HepG2 (cell line): ENCODE measurements around the gene ORC4. TPM values are rescaled to one million over a fixed set of nuclear protein-coding genes. Genes with fewer than 3 reads are reported as not detected.

Source experiments
- AKNA ChIP-seq: sonication (generic); formaldehyde crosslinking; IDR thresholded peaks from 2 replicates; pipeline ENCODE4 v1.4.0; 2020; ENCODE audit warnings: missing genetic modification reagents, borderline replicate concordance
- ARHGAP35 ChIP-seq: sonication (generic); formaldehyde crosslinking; IDR thresholded peaks from 2 replicates; pipeline ENCODE4 v1.9.0; 2022; ENCODE audit warnings: mild to moderate bottlenecking, inconsistent platforms, moderate library complexity, missing genetic modification reagents, borderline replicate concordance
- ATRX ChIP-seq: sonication (generic); formaldehyde crosslinking; IDR thresholded peaks from 2 replicates; pipeline ENCODE4 v1.4.0; 2020; ENCODE audit warnings: missing genetic modification reagents, borderline replicate concordance
- BRD4 ChIP-seq: sonication (generic); formaldehyde crosslinking; IDR thresholded peaks from 2 replicates; pipeline ENCODE4 v1.4.0; 2020; ENCODE audit warnings: missing genetic modification reagents
- CHD2 ChIP-seq: IDR thresholded peaks from 2 replicates; pipeline ENCODE4 v1.6.1; 2011; ENCODE audit warnings: low read depth, low read length, improper control_type of control experiment
- DPF2 ChIP-seq: sonication (generic); formaldehyde crosslinking; IDR thresholded peaks from 2 replicates; pipeline ENCODE4 v1.4.0; 2020; ENCODE audit warnings: mild to moderate bottlenecking, low read depth, missing genetic modification reagents, borderline replicate concordance
- IRX3 ChIP-seq: sonication (generic); formaldehyde crosslinking; IDR thresholded peaks from 2 replicates; pipeline ENCODE4 v1.8.1; 2023; ENCODE audit warnings: mild to moderate bottlenecking, low read depth, missing genetic modification reagents, borderline replicate concordance
- ISL2 ChIP-seq: sonication (generic); formaldehyde crosslinking; IDR thresholded peaks from 2 replicates; pipeline ENCODE4 v1.5.0; 2020; ENCODE audit warnings: missing genetic modification reagents
- MBD4 ChIP-seq: IDR thresholded peaks from 2 replicates; pipeline ENCODE4 v1.6.1; 2012; ENCODE audit warnings: low read length, inconsistent platforms, borderline replicate concordance
- PPARG ChIP-seq: conservative IDR thresholded peaks from 2 replicates; pipeline ENCODE4 v1.6.1; 2016; ENCODE audit warnings: missing biosample characterization, missing genetic modification reagents
- RNF2 ChIP-seq: fragments of 450-650 bp; conservative IDR thresholded peaks from 2 replicates; pipeline ENCODE4 v1.6.1; 2016; ENCODE audit warnings: low read depth
- SIX4 ChIP-seq: sonication (generic); formaldehyde crosslinking; IDR thresholded peaks from 2 replicates; pipeline ENCODE4 v1.4.0; 2020; ENCODE audit warnings: missing genetic modification reagents
- SP5 ChIP-seq: IDR thresholded peaks from 2 replicates; pipeline ENCODE4 v1.6.1; 2016; ENCODE audit warnings: low read depth, borderline replicate concordance
- TGIF2 ChIP-seq: IDR thresholded peaks from 2 replicates; pipeline ENCODE4 v1.6.1; 2016; ENCODE audit warnings: control low read depth, missing compliant biosample characterization
- ZNF224 ChIP-seq: sonication (generic); formaldehyde crosslinking; IDR thresholded peaks from 2 replicates; pipeline ENCODE4 v1.5.0; 2020; ENCODE audit warnings: mild to moderate bottlenecking, missing genetic modification reagents
- ZNF546 ChIP-seq: sonication (generic); formaldehyde crosslinking; conservative IDR thresholded peaks from 2 replicates; pipeline ENCODE4 v1.8.1; 2023; ENCODE audit warnings: mild to moderate bottlenecking, missing genetic modification reagents
- ZNF567 ChIP-seq: sonication (generic); formaldehyde crosslinking; IDR thresholded peaks from 2 replicates; pipeline ENCODE4 v1.8.1; 2023; ENCODE audit warnings: mild to moderate bottlenecking, missing genetic modification reagents, borderline replicate concordance
- ZNF737 ChIP-seq: sonication (generic); formaldehyde crosslinking; IDR thresholded peaks from 2 replicates; pipeline ENCODE4 v1.5.0; 2020; ENCODE audit warnings: missing genetic modification reagents, mild to moderate bottlenecking, borderline replicate concordance
- polyA plus RNA-seq, 8 experiments: library from polyadenylated mRNA; depleted of rRNA in 3 of 8; stranded (reverse) in 7 of 8; unstranded in 1 of 8; fragments of >200 nt; fragmentation: Illumina TruSeq in 4 of 8; extraction: Trizol in 4 of 8; gene quantifications; 2 replicates each; pipeline versions ENCODE4 v1.2.1 to v1.2.3, GENCODE V29; 2011 to 2016; ENCODE audit warnings: low read depth in 4 of 8, missing spikeins in 1 of 8, mixed read lengths in 1 of 8; ENCODE audit not compliant: insufficient read depth in 1 of 8
- total RNA-seq, 5 experiments: library from RNA; depleted of rRNA; stranded (reverse); fragments of >200 nt; fragmentation: Illumina TruSeq; extraction: Trizol; gene quantifications; 2 replicates each; pipeline ENCODE4 v1.2.3, GENCODE V29; 2016; ENCODE audit warnings: low read depth in 1 of 5
- TF ChIP-seq, protein P1 (sequence below): sonication (generic); formaldehyde crosslinking; IDR thresholded peaks from 2 replicates; pipeline ENCODE4 v1.4.0; 2020; ENCODE audit warnings: mild to moderate bottlenecking, missing genetic modification reagents

ORC4 gene
- total and polyA plus RNA-seq, 2 of the 13 experiments (the other 11 are each of a cell fraction or from before 2014, with no cell fraction given), result 28.6 to 84.8 TPM

DNA sequence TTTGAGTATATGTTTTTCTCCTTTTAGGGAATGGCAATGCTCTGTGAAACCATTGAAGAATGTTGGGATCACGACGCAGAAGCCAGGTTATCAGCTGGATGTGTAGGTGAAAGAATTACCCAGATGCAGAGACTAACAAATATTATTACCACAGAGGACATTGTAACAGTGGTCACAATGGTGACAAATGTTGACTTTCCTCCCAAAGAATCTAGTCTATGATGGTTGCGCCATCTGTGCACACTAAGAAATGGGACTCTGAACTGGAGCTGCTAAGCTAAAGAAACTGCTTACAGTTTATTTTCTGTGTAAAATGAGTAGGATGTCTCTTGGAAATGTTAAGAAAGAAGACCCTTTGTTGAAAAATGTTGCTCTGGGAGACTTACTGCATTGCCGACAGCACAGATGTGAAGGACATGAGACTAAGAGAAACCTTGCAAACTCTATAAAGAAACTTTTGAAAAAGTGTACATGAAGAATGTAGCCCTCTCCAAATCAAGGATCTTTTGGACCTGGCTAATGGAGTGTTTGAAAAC is 93.4 kb downstream of the ORC4 start (continued):
- TF ChIP-seq SP5 (CRISPR knock-in tag) (peak; percentile 49; the same call in 1 of the 2 replicates), MBD4 (peak; percentile 91; the same call in 1 of the 2 replicates), CHD2 (no peak), ISL2 (CRISPR knock-in tag) (peak; percentile 95), SIX4 (CRISPR knock-in tag) (peak; percentile 93), TGIF2 (no peak; the same call in 1 of the 2 replicates), ZNF567 (CRISPR knock-in tag) (peak; percentile 64; the same call in 1 of the 2 replicates), RNF2 (no peak), ARHGAP35 (CRISPR knock-in tag) (no peak), ATRX (CRISPR knock-in tag) (no peak), DPF2 (CRISPR knock-in tag) (peak; percentile 99), BRD4 (CRISPR knock-in tag) (no peak), IRX3 (CRISPR knock-in tag) (peak; percentile 55; the same call in 1 of the 2 replicates), AKNA (CRISPR knock-in tag) (no peak), PPARG (peak; percentile 94), ZNF224 (no peak), ZNF546 (no peak), ZNF737 (CRISPR knock-in tag) (no peak)
- TF ChIP-seq, protein P1, sequence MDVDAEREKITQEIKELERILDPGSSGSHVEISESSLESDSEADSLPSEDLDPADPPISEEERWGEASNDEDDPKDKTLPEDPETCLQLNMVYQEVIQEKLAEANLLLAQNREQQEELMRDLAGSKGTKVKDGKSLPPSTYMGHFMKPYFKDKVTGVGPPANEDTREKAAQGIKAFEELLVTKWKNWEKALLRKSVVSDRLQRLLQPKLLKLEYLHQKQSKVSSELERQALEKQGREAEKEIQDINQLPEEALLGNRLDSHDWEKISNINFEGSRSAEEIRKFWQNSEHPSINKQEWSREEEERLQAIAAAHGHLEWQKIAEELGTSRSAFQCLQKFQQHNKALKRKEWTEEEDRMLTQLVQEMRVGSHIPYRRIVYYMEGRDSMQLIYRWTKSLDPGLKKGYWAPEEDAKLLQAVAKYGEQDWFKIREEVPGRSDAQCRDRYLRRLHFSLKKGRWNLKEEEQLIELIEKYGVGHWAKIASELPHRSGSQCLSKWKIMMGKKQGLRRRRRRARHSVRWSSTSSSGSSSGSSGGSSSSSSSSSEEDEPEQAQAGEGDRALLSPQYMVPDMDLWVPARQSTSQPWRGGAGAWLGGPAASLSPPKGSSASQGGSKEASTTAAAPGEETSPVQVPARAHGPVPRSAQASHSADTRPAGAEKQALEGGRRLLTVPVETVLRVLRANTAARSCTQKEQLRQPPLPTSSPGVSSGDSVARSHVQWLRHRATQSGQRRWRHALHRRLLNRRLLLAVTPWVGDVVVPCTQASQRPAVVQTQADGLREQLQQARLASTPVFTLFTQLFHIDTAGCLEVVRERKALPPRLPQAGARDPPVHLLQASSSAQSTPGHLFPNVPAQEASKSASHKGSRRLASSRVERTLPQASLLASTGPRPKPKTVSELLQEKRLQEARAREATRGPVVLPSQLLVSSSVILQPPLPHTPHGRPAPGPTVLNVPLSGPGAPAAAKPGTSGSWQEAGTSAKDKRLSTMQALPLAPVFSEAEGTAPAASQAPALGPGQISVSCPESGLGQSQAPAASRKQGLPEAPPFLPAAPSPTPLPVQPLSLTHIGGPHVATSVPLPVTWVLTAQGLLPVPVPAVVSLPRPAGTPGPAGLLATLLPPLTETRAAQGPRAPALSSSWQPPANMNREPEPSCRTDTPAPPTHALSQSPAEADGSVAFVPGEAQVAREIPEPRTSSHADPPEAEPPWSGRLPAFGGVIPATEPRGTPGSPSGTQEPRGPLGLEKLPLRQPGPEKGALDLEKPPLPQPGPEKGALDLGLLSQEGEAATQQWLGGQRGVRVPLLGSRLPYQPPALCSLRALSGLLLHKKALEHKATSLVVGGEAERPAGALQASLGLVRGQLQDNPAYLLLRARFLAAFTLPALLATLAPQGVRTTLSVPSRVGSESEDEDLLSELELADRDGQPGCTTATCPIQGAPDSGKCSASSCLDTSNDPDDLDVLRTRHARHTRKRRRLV (CRISPR knock-in tag), result no peak
